H1 (cell line): ENCODE data around the gene OR2Y1. TPM values are rescaled to one million over a fixed set of nuclear protein-coding genes. Genes with fewer than 3 reads are reported as not detected.

Experiments
- CBX8 ChIP-seq: fragments of 300-800, 300-1000 bp; sonication (generic); IDR thresholded peaks from 2 replicates; pipeline ENCODE4 v1.7.1; 2016; ENCODE audit warnings: low read depth, low read length, borderline replicate concordance
- CHD2 ChIP-seq: IDR thresholded peaks from 2 replicates; pipeline ENCODE4 v1.6.1; 2012; ENCODE audit warnings: low read length, improper control_type of control experiment
- HDAC2 ChIP-seq, 2 experiments: fragments of 300-600 bp in 1 of 2; sonication (generic) in 1 of 2; IDR thresholded peaks; 2 replicates each; pipeline ENCODE4 v1.6.1; 2011 to 2012; ENCODE audit warnings: low read depth in 2 of 2, low read length in 2 of 2, mild to moderate bottlenecking in 2 of 2, moderate library complexity in 2 of 2, borderline replicate concordance in 1 of 2, inconsistent platforms in 1 of 2
- TAF7 ChIP-seq: optimal IDR thresholded peaks from 2 replicates; pipeline ENCODE3; 2011; ENCODE audit warnings: low read depth, mild to moderate bottlenecking, inconsistent platforms, low read length, moderate library complexity, borderline replicate concordance
- YY1 ChIP-seq: IDR thresholded peaks from 2 replicates; pipeline ENCODE4 v1.6.1; 2011; ENCODE audit warnings: low read depth, mild to moderate bottlenecking, low read length
- polyA plus RNA-seq, 7 experiments: library from polyadenylated mRNA; depleted of rRNA in 3 of 7; stranded (reverse) in 5 of 7; unstranded in 2 of 7; fragments of >200 nt in 5 of 7; fragments of 200-250 nt in 2 of 7; gene quantifications; 1 replicate in 5 of 7; 2 replicates in 1 of 7; 4 replicates in 1 of 7; pipeline versions ENCODE4 v1.2.1 to v1.2.3, GENCODE V29; 2011 to 2013; ENCODE audit warnings: missing spikeins in 2 of 7, mixed read lengths in 2 of 7
- total RNA-seq: library from RNA; stranded (reverse); fragmentation: NEBNext Ultra II Directional; extraction: Animal tissue kit (Norgen Biotek cat#: 25700); gene quantifications from 2 replicates; pipeline ENCODE4 v1.2.1, GENCODE V29; 2021

OR2Y1 gene
- total and polyA plus RNA-seq, 2 of the 8 experiments (the other 6 are each of a cell fraction or from before 2014, with no cell fraction given), result not detected

DNA sequence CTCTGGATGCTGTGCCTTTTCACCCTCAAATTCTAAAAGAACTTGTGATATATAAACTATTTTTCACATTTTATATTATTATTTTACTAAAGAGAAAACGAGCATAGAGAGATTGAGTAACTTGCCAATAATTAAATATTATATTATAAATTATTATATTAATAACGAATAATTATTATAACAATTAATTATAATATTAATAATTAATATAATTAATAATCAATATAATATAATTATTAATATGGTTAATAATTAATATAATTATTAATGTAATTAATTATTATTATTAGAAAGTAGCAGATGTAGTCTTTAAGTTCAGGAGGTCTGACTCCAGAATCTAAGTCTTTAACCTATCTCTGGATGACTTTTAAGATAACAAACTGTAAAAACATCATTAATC is 20.1 kb downstream of the OR2Y1 start (continued):
- TF ChIP-seq CHD2 (no peak), YY1 (no peak), HDAC2 (IDR thresholded peaks at IDR 0.05; ENCODE audit: borderline replicate concordance in 1 of 2, low read depth in 2 of 2, low read length in 2 of 2) (no peak), TAF7 (no peak), CBX8 (no peak)
